Suppressor macrophage (primary cell): ENCODE data around the gene RUNX2.

Source experiments
- DNase-seq, 4 experiments: peaks; one replicate each; pipeline ENCODE4 v3.0.0-alpha.2; 2020 to 2022

RUNX2 gene

GRCh38 chr6:45590696-45591184, 262.6 kb downstream of the RUNX2 start:
- DNase-seq: no peak

GRCh38 chr6:45591306-45591705, 263.2 kb downstream of the RUNX2 start:
- DNase-seq: no peak

DNA sequence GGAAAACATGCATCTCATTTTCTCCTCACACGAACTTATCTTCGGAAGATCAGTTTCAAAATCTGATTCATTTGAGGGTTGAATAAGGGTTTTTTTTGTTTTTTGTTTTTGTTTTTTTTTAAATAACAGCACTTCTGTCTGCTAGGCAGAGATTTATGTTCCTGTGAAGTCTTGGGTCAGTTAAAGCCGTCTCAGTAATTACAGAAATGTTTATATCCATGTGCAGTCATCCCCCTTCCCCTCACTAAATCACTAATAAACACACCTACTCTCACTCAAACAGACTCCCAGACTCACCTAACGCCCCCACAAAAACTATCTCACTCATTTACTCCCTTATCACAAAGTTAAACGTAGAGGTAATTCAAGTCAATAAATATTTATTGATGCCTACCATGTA, 263.8 kb downstream of the RUNX2 start:
- no peak for DNase-seq

- DNase-seq: no peak
Measured at GRCh38 chr6:45592991-45593390, 264.9 kb downstream of the RUNX2 start.

DNA sequence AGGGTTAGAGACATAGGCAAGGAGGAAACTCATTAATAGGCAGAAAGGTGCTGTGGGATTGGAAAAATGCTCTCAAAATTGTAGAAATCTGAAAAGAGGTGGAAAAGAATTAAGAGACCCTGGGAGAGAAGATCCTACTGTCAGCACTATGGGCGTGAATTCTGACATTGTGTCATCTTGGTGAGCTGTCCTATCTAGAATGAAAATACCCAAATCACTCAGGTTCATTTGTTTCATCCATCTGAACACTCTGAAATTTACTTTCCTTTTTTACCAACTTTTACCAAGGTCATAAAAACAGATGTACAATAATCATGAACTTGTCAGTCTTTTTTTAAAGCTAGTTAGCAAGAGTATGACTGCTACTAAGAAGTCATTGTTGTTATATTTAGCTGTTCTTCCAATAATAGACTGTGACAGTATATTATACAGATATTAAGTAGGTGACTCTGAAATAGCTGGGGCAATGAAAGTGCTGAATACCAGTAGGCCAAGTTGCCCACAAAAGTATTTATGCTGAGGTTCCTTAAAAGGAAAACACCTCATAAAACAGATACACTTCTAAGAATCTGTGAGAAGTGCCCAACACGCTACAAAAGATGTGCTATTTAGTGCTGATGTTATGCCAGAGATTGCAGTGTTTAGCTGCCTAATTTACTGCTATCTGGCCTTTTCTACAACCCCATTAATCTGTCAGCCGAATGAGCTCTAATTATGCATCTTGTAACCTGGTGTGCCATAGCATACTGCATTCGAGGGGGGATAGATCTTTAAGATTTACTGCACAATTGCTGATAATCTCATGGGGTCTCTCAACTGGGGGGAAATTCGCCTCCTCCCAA, 267.1 kb downstream of the RUNX2 start:
- no peak for DNase-seq

- DNase-seq: no peak
Measured at GRCh38 chr6:45597424-45597823, 269.3 kb downstream of the RUNX2 start.

- no peak for DNase-seq
Measured at GRCh38 chr6:45599053-45599452, 270.9 kb downstream of the RUNX2 start.

GRCh38 chr6:45605971-45606370, 277.8 kb downstream of the RUNX2 start:
- DNase-seq: no peak

DNA sequence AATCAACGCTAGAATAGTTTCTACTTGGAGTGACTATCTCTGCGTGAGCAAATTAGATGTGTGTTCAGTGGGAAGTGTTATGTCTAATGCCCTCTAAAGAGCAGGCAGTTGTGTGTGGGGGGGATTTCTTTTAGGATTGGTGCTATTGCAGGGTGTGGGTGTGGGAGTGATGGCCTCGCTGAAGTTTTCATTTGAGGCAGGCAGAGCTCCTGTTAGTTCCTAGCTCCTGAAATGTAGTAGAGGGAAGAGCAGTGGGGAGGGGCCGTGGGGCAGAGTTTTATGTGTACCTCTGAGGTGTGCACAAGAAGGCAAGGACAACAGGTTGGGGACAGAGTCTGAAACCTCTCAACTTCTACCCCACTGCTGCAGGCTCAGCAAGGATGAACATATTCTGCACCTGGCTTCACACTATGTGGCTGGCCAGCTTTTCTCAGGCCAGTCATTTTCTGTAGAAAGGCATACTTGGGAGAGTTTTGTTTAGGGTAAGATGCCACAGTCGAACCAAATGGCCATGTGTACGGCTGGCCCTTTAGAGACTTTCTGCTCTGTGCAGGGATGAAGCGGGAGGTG, 278.8 kb downstream of the RUNX2 start:
- no peak for DNase-seq

GRCh38 chr6:45607798-45608197, 279.7 kb downstream of the RUNX2 start:
- DNase-seq: no peak

- no peak for DNase-seq
Measured at GRCh38 chr6:45608252-45608913, 280.3 kb downstream of the RUNX2 start.

DNA sequence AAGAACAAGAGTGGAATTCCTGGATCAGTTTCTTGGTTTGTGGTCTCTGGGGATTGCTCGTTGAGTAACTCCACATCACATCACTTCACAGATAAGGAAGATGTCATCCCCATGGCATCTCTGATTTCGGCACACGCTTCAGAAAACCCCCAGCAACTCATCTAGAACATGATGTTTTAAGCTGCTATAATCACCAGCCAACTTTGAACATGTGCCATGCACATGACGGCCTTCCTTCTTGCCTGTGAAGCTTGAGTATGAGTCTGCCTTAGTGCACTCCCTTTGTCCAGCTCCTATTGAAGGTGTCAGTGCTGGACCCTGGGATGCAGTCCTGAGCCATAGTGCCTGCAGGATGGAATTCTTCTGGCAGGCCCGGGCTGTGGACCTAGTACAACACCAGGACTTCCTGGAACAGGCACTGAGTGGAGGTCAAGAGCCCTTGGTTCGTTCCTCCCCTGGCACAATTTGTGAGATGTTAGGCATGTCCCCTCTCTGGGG, 281.1 kb downstream of the RUNX2 start:
- DNase-seq: no peak

GRCh38 chr6:45610374-45610773, 282.2 kb downstream of the RUNX2 start:
- DNase-seq: no peak

DNA sequence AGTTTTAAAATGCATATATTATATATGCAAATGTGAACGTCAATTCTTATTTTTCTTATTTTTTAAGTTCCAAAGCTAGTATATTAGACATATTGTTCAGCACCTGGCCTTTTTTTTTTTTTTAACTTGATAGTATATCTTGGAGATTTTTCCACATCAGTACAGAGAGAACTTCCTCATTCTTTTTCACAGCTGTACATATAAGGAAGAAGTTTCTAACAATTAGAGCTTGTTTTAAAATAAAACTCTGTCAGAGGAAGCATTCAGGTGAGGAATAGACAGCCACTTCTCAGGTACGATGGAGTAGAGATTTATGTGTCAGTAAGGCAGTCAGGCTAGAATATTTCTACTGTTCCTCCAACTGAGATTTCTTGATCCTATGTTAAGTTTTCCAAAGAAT, 282.7 kb downstream of the RUNX2 start:
- peak in 1 of 4 experiments; percentile 17 for DNase-seq

GRCh38 chr6:45611491-45611890, 283.4 kb downstream of the RUNX2 start:
- DNase-seq: no peak

DNA sequence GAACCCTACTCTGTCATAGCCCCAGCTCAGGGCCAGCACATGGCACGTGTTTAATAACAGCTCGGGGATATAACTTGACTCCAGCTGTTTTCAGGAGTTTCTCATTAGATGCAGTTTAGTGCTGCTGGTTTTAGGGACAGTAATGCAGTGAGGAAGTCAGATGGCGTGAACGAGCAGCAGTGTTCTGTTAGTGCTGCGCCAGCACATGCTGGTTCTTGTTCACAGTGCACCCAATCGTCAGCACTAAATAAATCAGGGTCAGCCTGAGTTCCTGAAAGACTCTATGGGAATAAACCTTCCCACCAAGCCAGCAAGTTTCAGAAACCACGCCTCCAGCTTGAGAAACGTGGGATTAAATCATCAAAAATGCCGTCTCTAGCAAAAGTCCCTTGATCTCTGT, 285.5 kb downstream of the RUNX2 start:
- peak; percentile 16 to 50 (median 26) for DNase-seq

GRCh38 chr6:45614488-45615285, 286.6 kb downstream of the RUNX2 start:
- DNase-seq: peak in 3 of 4 experiments; percentile 19 to 21 (median 20)

- no peak for DNase-seq
Measured at GRCh38 chr6:45616209-45616608, 288.1 kb downstream of the RUNX2 start.

GRCh38 chr6:45617441-45617840, 289.3 kb downstream of the RUNX2 start:
- DNase-seq: no peak

DNA sequence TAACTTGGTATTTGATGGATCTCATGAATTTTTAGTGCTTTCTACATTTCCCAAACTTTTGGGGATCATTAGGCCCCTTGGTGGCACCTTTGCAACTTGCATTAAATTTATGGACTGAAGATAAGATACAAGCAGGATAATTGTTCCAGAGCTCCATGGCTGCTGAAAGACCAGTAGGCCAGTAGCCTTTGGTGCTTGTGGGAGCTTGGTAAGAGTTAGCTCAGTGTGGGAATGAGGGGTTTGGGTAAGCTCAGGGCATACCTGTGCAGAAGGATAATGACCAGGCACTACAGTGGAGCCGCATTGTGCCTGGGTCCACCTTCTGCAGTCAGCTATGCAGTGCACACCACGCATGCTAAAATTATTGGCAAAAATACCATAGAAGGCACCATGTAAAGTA, 290.1 kb downstream of the RUNX2 start:
- DNase-seq: no peak

DNA sequence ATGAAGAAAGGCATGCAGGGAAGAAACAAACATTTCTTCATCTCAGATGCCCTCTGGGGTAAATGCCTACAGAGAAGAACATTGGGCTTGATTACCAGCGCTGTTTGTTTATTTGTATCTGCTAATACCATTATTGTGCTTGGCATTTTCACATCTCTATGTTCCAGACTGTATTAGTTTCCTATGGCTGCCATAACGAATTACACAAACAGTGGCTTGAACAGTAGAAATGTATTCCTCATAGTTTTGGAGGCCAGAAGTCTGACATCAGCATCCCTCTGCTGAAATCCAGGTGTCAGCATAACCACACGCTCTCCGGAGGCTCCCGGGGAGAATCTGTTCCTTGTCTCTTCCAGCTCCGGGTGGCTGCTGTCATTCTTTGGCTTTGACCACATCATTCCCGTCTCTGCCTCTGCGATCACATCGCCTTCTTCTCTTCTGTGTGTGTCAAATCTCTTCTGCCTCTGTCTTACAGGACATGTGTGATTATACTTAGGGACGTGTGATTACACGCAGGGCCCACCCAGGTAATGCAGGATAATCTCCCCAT, 291.2 kb downstream of the RUNX2 start:
- DNase-seq: no peak

GRCh38 chr6:45619994-45620471, 291.9 kb downstream of the RUNX2 start:
- DNase-seq: no peak
